GM13977 (cell line): ENCODE measurements around the gene IGF1R.

ENCODE experiments used
- DNase-seq: peaks from one replicate; pipeline ENCODE4 v3.0.0; 2012; ENCODE audit warnings: low spot score
- in situ Hi-C: fragments of 300-500 bp; cut with MboI; formaldehyde crosslinking; loops from one replicate; pipeline ENCODE4 v1.12.0; 2022; ENCODE audit warnings: low sequenced_read_pairs, low pct_unique_long_range_greater_than_20kb, mixed read lengths, inconsistent platforms; ENCODE audit not compliant: unreplicated experiment
- TF ChIP-seq, protein P1 (sequence below): IDR thresholded peaks from 2 replicates; pipeline ENCODE4 v1.5.1; 2012; ENCODE audit warnings: mild to moderate bottlenecking, control low read depth; ENCODE audit not compliant: insufficient read depth; ENCODE audit errors: extremely low read depth, missing control alignments

The IGF1R gene

DNA sequence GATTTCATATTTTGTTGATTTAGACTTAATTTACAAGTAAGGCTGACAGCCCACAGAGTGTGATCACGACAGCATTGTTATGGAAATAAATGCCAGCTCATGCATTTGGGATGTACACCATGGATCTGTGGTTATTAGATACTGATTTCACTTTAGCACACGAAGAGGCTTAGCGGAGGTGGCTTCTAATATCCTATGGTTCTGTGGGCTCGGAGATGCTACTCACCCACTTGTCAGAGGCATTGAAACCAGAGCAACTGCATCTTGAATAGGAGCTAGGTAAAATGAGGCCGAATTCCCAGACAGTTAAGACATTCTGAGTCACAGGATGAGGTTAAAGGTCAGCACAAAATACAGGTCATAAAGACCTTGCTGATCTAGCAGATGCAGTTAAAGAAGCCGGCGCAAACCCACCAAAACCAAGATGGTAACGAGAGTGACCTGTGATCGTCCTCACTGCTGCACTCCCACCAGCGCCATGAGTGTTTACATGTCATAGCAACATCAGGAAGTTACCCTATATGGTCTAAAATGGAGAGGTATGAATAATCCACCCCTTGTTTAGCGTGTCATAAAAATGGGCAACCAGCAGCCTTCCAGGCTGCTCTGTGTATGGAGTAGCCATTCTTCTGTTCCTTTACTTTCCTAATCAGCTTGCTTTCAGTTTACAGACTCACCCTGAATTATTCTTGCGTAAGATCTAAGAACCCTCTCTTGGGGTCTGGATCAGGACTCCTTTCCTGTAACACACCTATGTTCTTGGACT lies 241.8 kb downstream of the IGF1R start:
- in situ Hi-C loops: no loop called here
- no peak for DNase-seq
- TF ChIP-seq, protein P1, sequence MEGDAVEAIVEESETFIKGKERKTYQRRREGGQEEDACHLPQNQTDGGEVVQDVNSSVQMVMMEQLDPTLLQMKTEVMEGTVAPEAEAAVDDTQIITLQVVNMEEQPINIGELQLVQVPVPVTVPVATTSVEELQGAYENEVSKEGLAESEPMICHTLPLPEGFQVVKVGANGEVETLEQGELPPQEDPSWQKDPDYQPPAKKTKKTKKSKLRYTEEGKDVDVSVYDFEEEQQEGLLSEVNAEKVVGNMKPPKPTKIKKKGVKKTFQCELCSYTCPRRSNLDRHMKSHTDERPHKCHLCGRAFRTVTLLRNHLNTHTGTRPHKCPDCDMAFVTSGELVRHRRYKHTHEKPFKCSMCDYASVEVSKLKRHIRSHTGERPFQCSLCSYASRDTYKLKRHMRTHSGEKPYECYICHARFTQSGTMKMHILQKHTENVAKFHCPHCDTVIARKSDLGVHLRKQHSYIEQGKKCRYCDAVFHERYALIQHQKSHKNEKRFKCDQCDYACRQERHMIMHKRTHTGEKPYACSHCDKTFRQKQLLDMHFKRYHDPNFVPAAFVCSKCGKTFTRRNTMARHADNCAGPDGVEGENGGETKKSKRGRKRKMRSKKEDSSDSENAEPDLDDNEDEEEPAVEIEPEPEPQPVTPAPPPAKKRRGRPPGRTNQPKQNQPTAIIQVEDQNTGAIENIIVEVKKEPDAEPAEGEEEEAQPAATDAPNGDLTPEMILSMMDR: no peak

DNA sequence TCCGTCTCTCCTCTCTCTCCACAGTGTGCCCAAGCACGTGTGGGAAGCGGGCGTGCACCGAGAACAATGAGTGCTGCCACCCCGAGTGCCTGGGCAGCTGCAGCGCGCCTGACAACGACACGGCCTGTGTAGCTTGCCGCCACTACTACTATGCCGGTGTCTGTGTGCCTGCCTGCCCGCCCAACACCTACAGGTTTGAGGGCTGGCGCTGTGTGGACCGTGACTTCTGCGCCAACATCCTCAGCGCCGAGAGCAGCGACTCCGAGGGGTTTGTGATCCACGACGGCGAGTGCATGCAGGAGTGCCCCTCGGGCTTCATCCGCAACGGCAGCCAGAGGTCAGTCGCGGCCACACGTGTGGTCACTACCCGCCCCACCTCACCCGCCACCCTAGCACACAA lies 243.0 kb downstream of the IGF1R start:
- TF ChIP-seq, protein P1: no peak
- no peak for DNase-seq
- in situ Hi-C loops: no loop called here

DNA sequence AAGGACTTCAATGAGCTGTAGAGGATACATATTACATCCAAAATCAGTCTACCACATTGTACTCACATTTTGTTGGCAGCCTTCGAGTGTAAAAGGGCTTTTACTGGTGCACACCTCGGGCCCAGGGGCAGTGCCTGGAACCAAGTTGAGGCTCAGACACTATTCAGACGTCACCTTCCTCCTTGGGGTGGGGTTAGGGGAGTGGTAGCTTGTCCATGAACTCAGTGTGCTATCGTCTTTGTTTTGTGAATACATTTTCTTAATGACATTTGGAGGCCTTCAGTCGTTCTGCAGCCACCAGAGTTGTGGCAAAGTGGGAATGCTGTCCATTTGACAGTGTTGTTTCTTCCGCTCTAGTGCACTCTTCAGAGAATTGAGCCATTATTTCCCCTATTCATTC lies 245.1 kb downstream of the IGF1R start:
- DNase-seq: no peak
- TF ChIP-seq, protein P1: no peak
- in situ Hi-C loops: no loop called here

- no peak for DNase-seq
- TF ChIP-seq, protein P1: no peak
- in situ Hi-C loops: no loop called here
These were observed 246.0 kb downstream of the IGF1R start for GRCh38 chr15:98894312-98894711.

GRCh38 chr15:98896002-98896721 lies 247.8 kb downstream of the IGF1R start:
- TF ChIP-seq, protein P1: no peak
- in situ Hi-C loops: no loop called here
- no peak for DNase-seq

- no peak for DNase-seq
- in situ Hi-C loops: no loop called here
- TF ChIP-seq, protein P1: no peak
These were observed 248.7 kb downstream of the IGF1R start for GRCh38 chr15:98896802-98897732.
